Activated B cell treated with CpG ODN at 0.5 μM for 24 hours (primary cell): ENCODE measurements around the gene TMEM63A. TPM values are rescaled to one million over a fixed set of nuclear protein-coding genes. Genes with fewer than 3 reads are reported as not detected.
"Not testable (repeated sequence)": the region's sequence is repeated elsewhere in the genome, so short reads cannot be mapped to it uniquely, and the experiment has no call there.

Experiments used
- ATAC-seq: fragments of 200-7000 bp; cut with Tn5 transposase; one replicate; pipeline ENCODE4 v1.10.0; 2021; ENCODE audit warnings: low read depth, mild to moderate bottlenecking, moderate library complexity
- CTCF ChIA-PET: fragments of 350-600 bp; sonication (Branson Sonifier 250); formaldehyde crosslinking; loops from one replicate; lab custom pipeline; 2021; ENCODE audit warnings: antibody characterized with exemption; lab: Charles Lee
- POLR2A ChIA-PET: fragments of 350-600 bp; sonication (Branson Sonifier 250); formaldehyde crosslinking; loops from one replicate; lab custom pipeline; 2021; ENCODE audit warnings: antibody characterized with exemption; lab: Charles Lee
- DNase-seq: peaks from one replicate; pipeline ENCODE4 v3.0.0; 2022
- H3K27ac Mint-ChIP-seq: one replicate; pipeline ENCODE4 v1.8.0; 2020; ENCODE audit warnings: mixed read lengths
- H3K27me3 Mint-ChIP-seq: one replicate; pipeline ENCODE4 v1.8.0; 2021; ENCODE audit warnings: mixed read lengths
- H3K36me3 Mint-ChIP-seq: one replicate; pipeline ENCODE4 v1.8.0; 2021; ENCODE audit warnings: low read depth, mixed read lengths
- H3K4me1 Mint-ChIP-seq: one replicate; pipeline ENCODE4 v1.8.0; 2021; ENCODE audit warnings: mixed read lengths
- H3K4me3 Mint-ChIP-seq: one replicate; pipeline ENCODE4 v1.8.0; 2020; ENCODE audit warnings: mild to moderate bottlenecking, mixed read lengths
- H3K9me3 Mint-ChIP-seq: one replicate; pipeline ENCODE4 v1.8.0; 2020; ENCODE audit warnings: mixed read lengths
- intact Hi-C: fragments of 100-400 bp; cut with micrococcal nuclease; formaldehyde crosslinking; loops from one replicate; pipeline ENCODE4 v1.15.1; 2024
- total RNA-seq: library from RNA; stranded (reverse); gene quantifications from 2 replicates; pipeline ENCODE4 v1.2.3, GENCODE V29; 2022
- TF ChIP-seq, protein P1 (sequence below): fragments of 200-600 bp; IDR thresholded peaks from one replicate; pipeline ENCODE4 v1.8.0; 2022; ENCODE audit warnings: antibody characterized with exemption, mild to moderate bottlenecking

TMEM63A gene
- total RNA-seq, 1 donor from 2014 or later = 74.5 TPM

DNA sequence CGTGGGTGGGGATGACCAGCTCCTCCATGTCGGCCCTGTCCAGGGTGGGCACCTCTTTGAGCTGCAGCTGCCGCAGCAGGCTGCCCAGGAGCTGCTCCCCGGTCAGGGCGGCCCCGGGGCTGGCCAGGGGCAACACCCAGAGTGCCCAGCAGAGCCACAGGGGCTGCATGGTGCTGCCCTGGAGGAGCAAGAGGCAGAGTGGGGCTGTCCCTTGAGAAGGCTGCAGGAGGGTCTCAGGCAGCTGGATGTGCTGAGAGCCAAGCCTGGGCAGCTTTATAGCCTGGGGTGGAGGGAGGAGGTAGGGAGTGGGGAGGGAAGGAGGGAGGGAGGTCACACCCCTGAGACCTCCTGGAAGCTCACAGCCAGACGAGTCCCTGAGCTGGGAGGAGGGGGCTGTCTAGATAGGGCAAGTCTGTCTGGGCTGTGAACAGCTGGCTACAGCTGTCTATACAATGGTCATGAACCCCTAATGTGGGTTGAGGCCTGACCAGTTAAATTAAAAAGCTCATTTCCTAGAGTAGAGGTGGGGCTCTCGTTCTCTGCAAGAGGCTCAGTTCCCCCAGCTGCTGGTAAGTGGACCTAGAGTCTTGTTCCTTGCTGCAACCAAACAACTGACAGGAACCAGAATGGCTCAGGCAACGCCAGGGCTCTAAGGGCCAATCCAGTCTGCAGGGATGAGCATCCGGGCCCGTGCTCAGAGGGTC, 6.9 kb upstream of the TMEM63A start, which contains the start of gene LEFTY1:
Gene LEFTY1 (minus strand): TSS at position 249 of the 704 bp plus-strand sequence. CDS start 80 bp downstream, at position 169.
- no peaks in the 10 kb centered on the region for H3K9me3 Mint-ChIP-seq
- no peak for ATAC-seq
- ChIA-PET CTCF (no interaction called here), POLR2A (interaction anchor here (1.1 to 1.5 kb wide), 2 partner anchors 8 to 111 kb away, joined by 3 read pairs; partner anchors contain the start of gene SRP9)
- H3K27ac Mint-ChIP-seq = no peak within 1 kb of the TSS
- H3K27me3 Mint-ChIP-seq = peaks cover 3% of the 10 kb centered on the region
- H3K4me1 Mint-ChIP-seq = peaks cover 3% of the 10 kb centered on the region
- no peak within 1 kb of the TSS for H3K4me3 Mint-ChIP-seq
- no peaks in the 10 kb centered on the region for H3K36me3 Mint-ChIP-seq
- TF ChIP-seq, protein P1, sequence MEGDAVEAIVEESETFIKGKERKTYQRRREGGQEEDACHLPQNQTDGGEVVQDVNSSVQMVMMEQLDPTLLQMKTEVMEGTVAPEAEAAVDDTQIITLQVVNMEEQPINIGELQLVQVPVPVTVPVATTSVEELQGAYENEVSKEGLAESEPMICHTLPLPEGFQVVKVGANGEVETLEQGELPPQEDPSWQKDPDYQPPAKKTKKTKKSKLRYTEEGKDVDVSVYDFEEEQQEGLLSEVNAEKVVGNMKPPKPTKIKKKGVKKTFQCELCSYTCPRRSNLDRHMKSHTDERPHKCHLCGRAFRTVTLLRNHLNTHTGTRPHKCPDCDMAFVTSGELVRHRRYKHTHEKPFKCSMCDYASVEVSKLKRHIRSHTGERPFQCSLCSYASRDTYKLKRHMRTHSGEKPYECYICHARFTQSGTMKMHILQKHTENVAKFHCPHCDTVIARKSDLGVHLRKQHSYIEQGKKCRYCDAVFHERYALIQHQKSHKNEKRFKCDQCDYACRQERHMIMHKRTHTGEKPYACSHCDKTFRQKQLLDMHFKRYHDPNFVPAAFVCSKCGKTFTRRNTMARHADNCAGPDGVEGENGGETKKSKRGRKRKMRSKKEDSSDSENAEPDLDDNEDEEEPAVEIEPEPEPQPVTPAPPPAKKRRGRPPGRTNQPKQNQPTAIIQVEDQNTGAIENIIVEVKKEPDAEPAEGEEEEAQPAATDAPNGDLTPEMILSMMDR = no peak
- DNase-seq = no peak
- intact Hi-C loops = no loop called here

GRCh38 chr1:225888289-225888897, 6.2 kb upstream of the TMEM63A start:
- Mint-ChIP-seq H3K27ac (no peak overlapping the region), H3K9me3 (no peaks in the 10 kb centered on the region), H3K4me3 (no peak overlapping the region), H3K27me3 (peaks cover 3% of the 10 kb centered on the region), H3K36me3 (no peaks in the 10 kb centered on the region), H3K4me1 (peaks cover 7% of the 10 kb centered on the region)
- intact Hi-C loops = no loop called here
- POLR2A ChIA-PET = interaction anchor here (1.1 to 1.5 kb wide), 2 partner anchors 9 to 111 kb away, joined by 3 read pairs; partner anchors contain the start of gene SRP9
- TF ChIP-seq, protein P1 = no peak
- CTCF ChIA-PET = no interaction called here
- ATAC-seq = no peak
- no peak for DNase-seq

DNA sequence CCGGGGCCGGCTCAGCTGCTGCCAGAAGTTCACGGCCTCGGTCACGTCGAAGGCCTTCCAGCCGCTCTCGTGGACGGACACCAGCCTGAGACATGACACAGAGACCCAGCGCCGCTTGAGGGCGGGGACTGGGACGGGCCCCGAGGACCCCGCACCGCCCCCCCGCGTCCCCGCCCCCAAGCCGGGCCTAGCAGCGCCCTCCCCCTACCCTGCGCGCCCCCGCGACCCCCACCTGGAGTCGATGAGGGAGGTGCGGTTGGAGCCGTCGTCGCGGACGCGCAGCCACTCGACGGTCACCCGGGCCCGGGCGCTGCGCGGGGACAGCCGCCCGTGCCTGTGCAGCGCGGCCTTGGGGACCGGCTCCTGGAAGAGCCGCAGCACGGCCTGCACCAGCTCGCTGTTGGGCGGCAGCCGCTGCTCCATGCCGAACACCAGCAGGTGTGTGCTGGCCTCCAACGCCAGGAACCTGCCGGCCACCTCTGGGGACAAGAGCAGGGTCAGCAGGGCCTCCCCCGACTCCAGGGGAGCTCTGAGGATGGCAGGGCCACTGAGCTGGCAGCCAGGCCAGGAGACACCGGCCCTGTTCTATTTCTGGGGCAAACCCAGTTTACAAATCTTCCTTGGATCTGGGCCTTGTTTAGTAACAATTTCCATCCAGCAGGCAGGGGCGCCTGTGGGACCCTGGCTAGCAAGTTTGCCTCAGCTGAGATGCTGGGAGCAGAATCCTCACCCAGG, 5.5 kb upstream of the TMEM63A start:
- H3K4me3 Mint-ChIP-seq, DNase-seq, H3K27ac Mint-ChIP-seq, intact Hi-C loops, H3K27me3 Mint-ChIP-seq, H3K36me3 Mint-ChIP-seq, H3K9me3 Mint-ChIP-seq, ATAC-seq, CTCF ChIA-PET: not testable (repeated sequence)
- peaks cover 10% of the 10 kb centered on the region for H3K4me1 Mint-ChIP-seq
- POLR2A ChIA-PET = interaction anchor here (1.2 to 1.5 kb wide), 2 partner anchors 37 to 110 kb away, joined by 3 read pairs; partner anchors contain the start of gene SRP9

- TF ChIP-seq, protein P1 = no peak
- Mint-ChIP-seq H3K27me3 (peaks cover 3% of the 10 kb centered on the region), H3K36me3 (peaks cover 2% of the 10 kb centered on the region), H3K4me1 (peaks cover 10% of the 10 kb centered on the region), H3K4me3 (no peak overlapping the region), H3K9me3 (no peaks in the 10 kb centered on the region), H3K27ac (no peak overlapping the region)
- intact Hi-C loops = no loop called here
- POLR2A ChIA-PET = interaction anchor here (1.2 kb wide), 1 partner anchor 38 kb away, joined by 3 read pairs; no protein-coding TSS in a partner anchor
- CTCF ChIA-PET = no interaction called here
- no peak for ATAC-seq
- no peak for DNase-seq
Measured at GRCh38 chr1:225887030-225887314, 4.8 kb upstream of the TMEM63A start.

- DNase-seq = no peak
- ChIA-PET POLR2A (interaction anchor here (1.2 kb wide), 1 partner anchor 38 kb away, joined by 3 read pairs; no protein-coding TSS in a partner anchor), CTCF (no interaction called here)
- H3K4me1 Mint-ChIP-seq = peaks cover 12% of the 10 kb centered on the region
- no peak overlapping the region for H3K4me3 Mint-ChIP-seq
- no peaks in the 10 kb centered on the region for H3K9me3 Mint-ChIP-seq
- intact Hi-C loops = no loop called here
- TF ChIP-seq, protein P1 = no peak
- no peak overlapping the region for H3K27ac Mint-ChIP-seq
- peaks cover 3% of the 10 kb centered on the region for H3K27me3 Mint-ChIP-seq
- peaks cover 2% of the 10 kb centered on the region for H3K36me3 Mint-ChIP-seq
- ATAC-seq = no peak
Measured at GRCh38 chr1:225886159-225887029, 4.2 kb upstream of the TMEM63A start.
